Measurements from ENCODE around the gene RSPH1.

Gene RSPH1

GRCh38 chr21:42508371-42508770 lies 12.3 kb upstream of the RSPH1 start:
- TF ChIP-seq, protein P1, sequence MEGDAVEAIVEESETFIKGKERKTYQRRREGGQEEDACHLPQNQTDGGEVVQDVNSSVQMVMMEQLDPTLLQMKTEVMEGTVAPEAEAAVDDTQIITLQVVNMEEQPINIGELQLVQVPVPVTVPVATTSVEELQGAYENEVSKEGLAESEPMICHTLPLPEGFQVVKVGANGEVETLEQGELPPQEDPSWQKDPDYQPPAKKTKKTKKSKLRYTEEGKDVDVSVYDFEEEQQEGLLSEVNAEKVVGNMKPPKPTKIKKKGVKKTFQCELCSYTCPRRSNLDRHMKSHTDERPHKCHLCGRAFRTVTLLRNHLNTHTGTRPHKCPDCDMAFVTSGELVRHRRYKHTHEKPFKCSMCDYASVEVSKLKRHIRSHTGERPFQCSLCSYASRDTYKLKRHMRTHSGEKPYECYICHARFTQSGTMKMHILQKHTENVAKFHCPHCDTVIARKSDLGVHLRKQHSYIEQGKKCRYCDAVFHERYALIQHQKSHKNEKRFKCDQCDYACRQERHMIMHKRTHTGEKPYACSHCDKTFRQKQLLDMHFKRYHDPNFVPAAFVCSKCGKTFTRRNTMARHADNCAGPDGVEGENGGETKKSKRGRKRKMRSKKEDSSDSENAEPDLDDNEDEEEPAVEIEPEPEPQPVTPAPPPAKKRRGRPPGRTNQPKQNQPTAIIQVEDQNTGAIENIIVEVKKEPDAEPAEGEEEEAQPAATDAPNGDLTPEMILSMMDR (IDR thresholded peaks at IDR 0.05; ENCODE audit: insufficient read depth, low read depth, low read length, missing control alignments), result no peak
- DNase-seq (ENCODE audit: low read depth), result peak; percentile 59
- no peak overlapping the region for H3K4me3 ChIP-seq (ENCODE audit: low read length)

DNA sequence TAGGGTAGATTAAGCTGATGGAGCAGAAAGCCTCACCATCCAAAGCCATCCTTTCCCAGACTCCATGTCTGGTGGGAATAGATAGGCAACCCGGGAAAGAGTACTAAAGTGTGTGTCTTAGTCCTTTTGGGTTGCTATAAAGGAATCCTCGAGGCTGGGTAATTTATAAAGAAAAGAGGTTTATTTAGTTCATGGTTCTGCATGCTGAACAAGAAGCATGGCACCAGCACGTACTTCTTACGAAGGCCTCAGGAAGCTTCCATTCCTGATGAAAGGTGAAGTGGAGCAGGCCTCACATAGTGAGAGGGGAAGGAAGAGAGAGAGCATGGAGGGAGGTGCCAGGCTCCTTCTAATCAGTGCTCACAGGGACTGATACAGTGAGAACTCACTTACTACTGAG lies 11.4 kb upstream of the RSPH1 start:
- DNase-seq (ENCODE audit: low read depth), result no peak
- no peak overlapping the region for H3K4me3 ChIP-seq (ENCODE audit: low read length)
- TF ChIP-seq, protein P1 (IDR thresholded peaks at IDR 0.05; ENCODE audit: insufficient read depth, low read depth, low read length, missing control alignments), result no peak

DNA sequence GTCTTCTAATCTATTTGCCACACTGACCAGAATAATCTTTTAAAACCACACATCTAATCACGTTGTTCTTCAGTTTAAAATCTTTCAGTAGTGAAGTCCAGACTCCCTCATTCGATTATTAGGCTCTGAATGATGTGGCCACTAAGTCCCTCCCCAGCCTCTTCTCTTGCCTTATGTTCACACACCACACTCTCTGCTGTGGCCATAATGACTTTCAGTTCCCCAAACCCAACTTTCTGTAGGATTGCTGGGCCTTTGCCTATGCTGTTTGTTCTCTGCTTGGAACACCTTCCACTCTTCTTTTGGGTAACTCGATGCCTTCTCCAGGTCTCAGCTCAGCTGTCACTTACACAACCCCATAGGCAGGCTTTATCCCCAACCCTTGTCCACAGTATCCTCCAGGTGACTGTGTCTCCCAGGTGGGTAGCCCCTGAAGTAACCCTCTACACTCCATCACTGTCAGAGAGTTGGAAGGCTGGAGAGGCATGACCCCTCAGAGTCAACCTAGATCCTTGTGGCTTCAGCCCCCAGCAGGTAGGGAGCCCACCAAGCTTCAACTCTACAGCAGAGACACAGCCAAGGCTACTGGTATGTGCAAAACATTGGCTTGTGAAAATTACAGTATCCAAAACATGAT lies 9.2 kb upstream of the RSPH1 start:
- DNase-seq (ENCODE audit: low read depth), result no peak
- TF ChIP-seq, protein P1 (IDR thresholded peaks at IDR 0.05; ENCODE audit: insufficient read depth, low read depth, low read length, missing control alignments), result no peak
- H3K4me3 ChIP-seq (ENCODE audit: low read length), result no peak overlapping the region

- no peak overlapping the region for H3K4me3 ChIP-seq (ENCODE audit: low read length)
- TF ChIP-seq, protein P1 (IDR thresholded peaks at IDR 0.05; ENCODE audit: insufficient read depth, low read depth, low read length, missing control alignments), result no peak
- no peak for DNase-seq (ENCODE audit: low read depth)
Measured at GRCh38 chr21:42503711-42504110, 7.7 kb upstream of the RSPH1 start.

GRCh38 chr21:42500736-42501135 lies 4.7 kb upstream of the RSPH1 start:
- H3K4me3 ChIP-seq (ENCODE audit: low read length), result no peak overlapping the region
- DNase-seq (ENCODE audit: low read depth), result peak; percentile 54
- TF ChIP-seq, protein P1 (IDR thresholded peaks at IDR 0.05; ENCODE audit: insufficient read depth, low read depth, low read length, missing control alignments), result no peak

- TF ChIP-seq, protein P1 (IDR thresholded peaks at IDR 0.05; ENCODE audit: insufficient read depth, low read depth, low read length, missing control alignments), result no peak
- DNase-seq (ENCODE audit: low read depth), result no peak
- no peak overlapping the region for H3K4me3 ChIP-seq (ENCODE audit: low read length)
Measured at GRCh38 chr21:42500225-42500624, 4.2 kb upstream of the RSPH1 start.

GRCh38 chr21:42499444-42500112 lies 3.6 kb upstream of the RSPH1 start:
- TF ChIP-seq, protein P1 (IDR thresholded peaks at IDR 0.05; ENCODE audit: insufficient read depth, low read depth, low read length, missing control alignments), result no peak
- no peak for DNase-seq (ENCODE audit: low read depth)
- no peak overlapping the region for H3K4me3 ChIP-seq (ENCODE audit: low read length)

All from epithelial cell of esophagus (primary cell).